K562 (cell line): ENCODE data around the gene TMEM128. TPM values are rescaled to one million over a fixed set of nuclear protein-coding genes. Genes with fewer than 3 reads are reported as not detected.

Experiments used
- ARID1B ChIP-seq: fragments of 450-650 bp; IDR thresholded peaks from 2 replicates; pipeline ENCODE4 v1.6.1; 2016; ENCODE audit warnings: antibody characterized with exemption, mild to moderate bottlenecking, inconsistent platforms
- HIVEP1 ChIP-seq: fragments of 250-450 bp; sonication (Bioruptor Pico); IDR thresholded peaks from 2 replicates; pipeline ENCODE4 v1.4.0; 2020; ENCODE audit warnings: mild to moderate bottlenecking
- MXI1 ChIP-seq: IDR thresholded peaks from 2 replicates; pipeline ENCODE4 v1.6.1; 2011; ENCODE audit warnings: low read depth, mild to moderate bottlenecking, improper control_type of control experiment, low read length
- NCOA4 ChIP-seq: fragments of 450-650 bp; IDR thresholded peaks from 2 replicates; pipeline ENCODE4 v1.6.1; 2018; ENCODE audit warnings: mild to moderate bottlenecking; ENCODE audit not compliant: partially characterized antibody
- RB1 ChIP-seq: fragments of 450-650 bp; IDR thresholded peaks from 2 replicates; pipeline ENCODE4 v1.6.1; 2017; ENCODE audit warnings: low read depth, mild to moderate bottlenecking
- SMAD1 ChIP-seq: fragments of 150-350 bp; IDR thresholded peaks from 2 replicates; pipeline ENCODE4 v1.6.1; 2014; ENCODE audit warnings: low read length, low read depth; ENCODE audit not compliant: partially characterized antibody
- polyA plus RNA-seq, 8 experiments: library from polyadenylated mRNA; depleted of rRNA in 4 of 8; stranded (reverse) in 5 of 8; unstranded in 3 of 8; fragments of >200 nt; fragmentation: Nextera tagmentation in 2 of 8; fragmentation: Illumina TruSeq in 1 of 8; extraction: Ambion mirVana in 2 of 8; extraction: Trizol in 1 of 8; gene quantifications; 2 replicates each; pipeline versions ENCODE4 v1.2.1 to v1.2.3, GENCODE V29; 2011 to 2014; ENCODE audit warnings: inconsistent platforms in 1 of 8, missing spikeins in 1 of 8
- total RNA-seq, 7 experiments: library from RNA; depleted of rRNA in 6 of 7; stranded (reverse); fragments of >200 nt in 6 of 7; fragmentation: Illumina TruSeq in 2 of 7; extraction: Trizol in 2 of 7; gene quantifications; 2 replicates each; pipeline versions ENCODE4 v1.2.1 to v1.2.3, GENCODE V29; 2011 to 2021; ENCODE audit warnings: low replicate concordance in 1 of 7
- TF ChIP-seq, protein P1 (sequence below): sonication (generic); formaldehyde crosslinking; IDR thresholded peaks from 2 replicates; pipeline ENCODE4 v1.8.1; 2023; ENCODE audit warnings: mild to moderate bottlenecking, missing genetic modification reagents
- TF ChIP-seq, protein P2 (sequence below): fragments of 250-450 bp; sonication (Bioruptor Pico); IDR thresholded peaks from 2 replicates; pipeline ENCODE4 v1.5.0; 2021; ENCODE audit warnings: mild to moderate bottlenecking, moderate library complexity
- TF ChIP-seq, protein P3 (sequence below), 3 experiments: fragments of 200-800 bp in 1 of 3; fragments of 250-450 bp in 1 of 3; fragments of 450-650 bp in 1 of 3; sonication (Bioruptor Pico) in 1 of 3; sonication (Bioruptor generic) in 1 of 3; formaldehyde crosslinking in 1 of 3; IDR thresholded peaks; 2 replicates each; pipeline versions ENCODE4 v1.6.1 to v1.8.0; 2016 to 2022; ENCODE audit warnings: mild to moderate bottlenecking in 2 of 3, missing genetic modification characterization in 2 of 3, missing compliant biosample characterization in 1 of 3, moderate library complexity in 1 of 3
- TF ChIP-seq, protein P4 (sequence below): sonication (generic); formaldehyde crosslinking; IDR thresholded peaks from 2 replicates; pipeline ENCODE4 v1.8.0; 2023; ENCODE audit warnings: missing genetic modification reagents, mild to moderate bottlenecking, borderline replicate concordance

TMEM128 gene
- total and polyA plus RNA-seq, 9 of the 15 experiments (the other 6 are each of a cell fraction or from before 2014, with no cell fraction given) = 9.1 to 40.0 (median 14.3) TPM

DNA sequence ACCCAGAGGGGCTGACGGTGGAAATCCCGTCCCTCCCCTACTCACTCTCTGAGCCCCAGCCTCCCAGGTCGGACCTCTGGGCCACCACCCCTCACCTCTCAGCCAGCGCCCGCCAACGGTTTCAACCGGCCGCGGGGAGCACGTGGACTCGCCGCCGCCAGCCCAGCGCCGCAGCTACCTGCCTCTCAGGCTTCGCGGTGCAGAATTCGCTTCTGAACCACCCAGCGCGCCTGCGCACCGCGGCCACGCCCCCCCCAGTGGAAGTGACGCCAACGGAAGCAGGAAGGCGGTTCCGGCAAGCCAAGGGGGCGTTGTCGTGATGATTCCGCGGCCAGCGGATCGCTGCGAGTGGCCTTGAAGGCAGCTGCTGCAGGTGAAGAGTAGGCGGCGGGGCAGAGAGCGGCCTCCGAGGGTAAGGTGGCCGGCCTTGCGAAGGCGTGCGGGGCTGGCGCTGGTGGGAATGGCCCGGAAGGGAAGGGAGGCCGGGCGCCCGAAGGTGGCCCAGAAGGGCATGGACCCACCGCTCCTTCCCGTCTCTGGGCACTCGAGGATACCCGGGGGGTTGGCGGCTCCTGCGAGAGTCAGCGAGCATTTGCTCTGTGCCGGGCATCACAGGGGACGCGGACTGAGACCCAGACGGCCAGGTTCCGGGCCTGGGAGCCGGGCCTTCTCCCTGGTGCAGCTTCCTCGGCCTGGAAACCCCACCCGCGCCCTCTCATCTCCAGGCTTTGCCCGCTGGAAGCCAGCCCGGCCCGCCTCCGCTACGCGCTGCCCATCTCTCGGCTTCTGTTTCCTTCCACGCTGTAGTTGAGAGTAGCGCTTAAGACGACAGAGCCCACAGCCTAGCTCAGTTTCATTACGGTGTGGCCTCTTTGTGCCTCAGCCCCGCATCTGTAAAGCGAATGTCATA is 42.2 kb upstream of the TMEM128 start, which contains the start of the genes LYAR and ZBTB49 (continued):
- TF ChIP-seq, protein P1, sequence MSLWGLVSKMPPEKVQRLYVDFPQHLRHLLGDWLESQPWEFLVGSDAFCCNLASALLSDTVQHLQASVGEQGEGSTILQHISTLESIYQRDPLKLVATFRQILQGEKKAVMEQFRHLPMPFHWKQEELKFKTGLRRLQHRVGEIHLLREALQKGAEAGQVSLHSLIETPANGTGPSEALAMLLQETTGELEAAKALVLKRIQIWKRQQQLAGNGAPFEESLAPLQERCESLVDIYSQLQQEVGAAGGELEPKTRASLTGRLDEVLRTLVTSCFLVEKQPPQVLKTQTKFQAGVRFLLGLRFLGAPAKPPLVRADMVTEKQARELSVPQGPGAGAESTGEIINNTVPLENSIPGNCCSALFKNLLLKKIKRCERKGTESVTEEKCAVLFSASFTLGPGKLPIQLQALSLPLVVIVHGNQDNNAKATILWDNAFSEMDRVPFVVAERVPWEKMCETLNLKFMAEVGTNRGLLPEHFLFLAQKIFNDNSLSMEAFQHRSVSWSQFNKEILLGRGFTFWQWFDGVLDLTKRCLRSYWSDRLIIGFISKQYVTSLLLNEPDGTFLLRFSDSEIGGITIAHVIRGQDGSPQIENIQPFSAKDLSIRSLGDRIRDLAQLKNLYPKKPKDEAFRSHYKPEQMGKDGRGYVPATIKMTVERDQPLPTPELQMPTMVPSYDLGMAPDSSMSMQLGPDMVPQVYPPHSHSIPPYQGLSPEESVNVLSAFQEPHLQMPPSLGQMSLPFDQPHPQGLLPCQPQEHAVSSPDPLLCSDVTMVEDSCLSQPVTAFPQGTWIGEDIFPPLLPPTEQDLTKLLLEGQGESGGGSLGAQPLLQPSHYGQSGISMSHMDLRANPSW (CRISPR knock-in tag) = no peak
- TF ChIP-seq, protein P2, sequence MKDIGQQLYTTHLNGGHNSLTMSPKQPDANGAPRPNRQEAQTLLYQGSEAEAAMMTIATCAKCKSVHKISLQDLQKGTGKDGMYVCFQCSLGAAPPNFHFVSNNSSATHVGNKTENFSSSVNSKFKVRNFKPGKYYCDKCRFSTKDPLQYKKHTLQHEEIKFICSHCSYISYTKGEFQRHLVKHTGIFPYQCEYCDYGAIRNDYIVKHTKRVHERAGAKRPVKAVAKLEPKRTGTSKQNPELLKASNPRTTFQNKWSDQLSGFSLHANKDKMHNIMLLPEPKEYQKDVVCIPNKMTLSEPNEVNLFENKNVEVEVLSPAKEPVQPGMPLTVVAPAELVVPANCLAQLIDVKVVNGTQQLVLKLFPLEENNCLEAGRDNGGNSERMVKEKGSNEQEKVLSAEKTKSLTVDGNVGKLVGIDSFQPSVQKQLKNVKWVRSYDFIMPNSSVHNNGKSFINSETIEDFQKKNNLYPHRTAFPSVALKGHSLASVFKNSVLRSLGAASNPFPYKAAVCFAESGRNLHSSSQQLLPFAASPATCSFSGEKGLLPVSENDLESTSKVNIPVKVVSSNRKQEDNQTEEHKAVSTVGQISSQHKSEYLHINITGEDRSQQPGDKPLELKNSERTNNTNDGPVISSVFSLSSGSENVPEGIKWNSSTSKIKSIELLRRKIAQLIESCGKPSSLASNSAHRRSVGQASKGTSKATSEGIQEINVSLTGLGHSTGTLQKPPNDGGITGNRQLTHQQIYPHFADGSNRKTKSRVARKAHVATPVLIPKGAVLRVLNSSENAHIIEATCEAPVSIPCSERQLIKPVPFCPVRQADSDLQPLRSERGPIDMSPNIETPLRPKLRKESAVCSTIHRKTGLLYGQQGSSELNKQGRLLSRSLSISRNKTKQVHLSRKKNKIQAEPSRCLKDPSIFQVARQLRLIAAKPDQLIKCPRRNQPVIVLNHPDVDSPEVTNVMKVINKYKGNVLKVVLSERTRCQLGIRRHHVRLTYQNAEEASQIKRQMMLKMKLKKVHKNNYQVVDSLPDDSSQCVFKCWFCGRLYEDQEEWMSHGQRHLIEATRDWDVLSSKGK (CRISPR knock-in tag) = no peak
- TF ChIP-seq ARID1B (no peak), HIVEP1 (CRISPR knock-in tag) (no peak), NCOA4 (no peak), RB1 (peak; percentile 8; the same call in 1 of the 2 replicates), MXI1 (peak; percentile 81; the same call in 1 of the 2 replicates), SMAD1 (no peak)
- TF ChIP-seq, protein P3, sequence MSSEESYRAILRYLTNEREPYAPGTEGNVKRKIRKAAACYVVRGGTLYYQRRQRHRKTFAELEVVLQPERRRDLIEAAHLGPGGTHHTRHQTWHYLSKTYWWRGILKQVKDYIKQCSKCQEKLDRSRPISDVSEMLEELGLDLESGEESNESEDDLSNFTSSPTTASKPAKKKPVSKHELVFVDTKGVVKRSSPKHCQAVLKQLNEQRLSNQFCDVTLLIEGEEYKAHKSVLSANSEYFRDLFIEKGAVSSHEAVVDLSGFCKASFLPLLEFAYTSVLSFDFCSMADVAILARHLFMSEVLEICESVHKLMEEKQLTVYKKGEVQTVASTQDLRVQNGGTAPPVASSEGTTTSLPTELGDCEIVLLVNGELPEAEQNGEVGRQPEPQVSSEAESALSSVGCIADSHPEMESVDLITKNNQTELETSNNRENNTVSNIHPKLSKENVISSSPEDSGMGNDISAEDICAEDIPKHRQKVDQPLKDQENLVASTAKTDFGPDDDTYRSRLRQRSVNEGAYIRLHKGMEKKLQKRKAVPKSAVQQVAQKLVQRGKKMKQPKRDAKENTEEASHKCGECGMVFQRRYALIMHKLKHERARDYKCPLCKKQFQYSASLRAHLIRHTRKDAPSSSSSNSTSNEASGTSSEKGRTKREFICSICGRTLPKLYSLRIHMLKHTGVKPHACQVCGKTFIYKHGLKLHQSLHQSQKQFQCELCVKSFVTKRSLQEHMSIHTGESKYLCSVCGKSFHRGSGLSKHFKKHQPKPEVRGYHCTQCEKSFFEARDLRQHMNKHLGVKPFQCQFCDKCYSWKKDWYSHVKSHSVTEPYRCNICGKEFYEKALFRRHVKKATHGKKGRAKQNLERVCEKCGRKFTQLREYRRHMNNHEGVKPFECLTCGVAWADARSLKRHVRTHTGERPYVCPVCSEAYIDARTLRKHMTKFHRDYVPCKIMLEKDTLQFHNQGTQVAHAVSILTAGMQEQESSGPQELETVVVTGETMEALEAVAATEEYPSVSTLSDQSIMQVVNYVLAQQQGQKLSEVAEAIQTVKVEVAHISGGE (CRISPR knock-in tag; IDR thresholded peaks at IDR 0.05) = no peak
- TF ChIP-seq, protein P4, sequence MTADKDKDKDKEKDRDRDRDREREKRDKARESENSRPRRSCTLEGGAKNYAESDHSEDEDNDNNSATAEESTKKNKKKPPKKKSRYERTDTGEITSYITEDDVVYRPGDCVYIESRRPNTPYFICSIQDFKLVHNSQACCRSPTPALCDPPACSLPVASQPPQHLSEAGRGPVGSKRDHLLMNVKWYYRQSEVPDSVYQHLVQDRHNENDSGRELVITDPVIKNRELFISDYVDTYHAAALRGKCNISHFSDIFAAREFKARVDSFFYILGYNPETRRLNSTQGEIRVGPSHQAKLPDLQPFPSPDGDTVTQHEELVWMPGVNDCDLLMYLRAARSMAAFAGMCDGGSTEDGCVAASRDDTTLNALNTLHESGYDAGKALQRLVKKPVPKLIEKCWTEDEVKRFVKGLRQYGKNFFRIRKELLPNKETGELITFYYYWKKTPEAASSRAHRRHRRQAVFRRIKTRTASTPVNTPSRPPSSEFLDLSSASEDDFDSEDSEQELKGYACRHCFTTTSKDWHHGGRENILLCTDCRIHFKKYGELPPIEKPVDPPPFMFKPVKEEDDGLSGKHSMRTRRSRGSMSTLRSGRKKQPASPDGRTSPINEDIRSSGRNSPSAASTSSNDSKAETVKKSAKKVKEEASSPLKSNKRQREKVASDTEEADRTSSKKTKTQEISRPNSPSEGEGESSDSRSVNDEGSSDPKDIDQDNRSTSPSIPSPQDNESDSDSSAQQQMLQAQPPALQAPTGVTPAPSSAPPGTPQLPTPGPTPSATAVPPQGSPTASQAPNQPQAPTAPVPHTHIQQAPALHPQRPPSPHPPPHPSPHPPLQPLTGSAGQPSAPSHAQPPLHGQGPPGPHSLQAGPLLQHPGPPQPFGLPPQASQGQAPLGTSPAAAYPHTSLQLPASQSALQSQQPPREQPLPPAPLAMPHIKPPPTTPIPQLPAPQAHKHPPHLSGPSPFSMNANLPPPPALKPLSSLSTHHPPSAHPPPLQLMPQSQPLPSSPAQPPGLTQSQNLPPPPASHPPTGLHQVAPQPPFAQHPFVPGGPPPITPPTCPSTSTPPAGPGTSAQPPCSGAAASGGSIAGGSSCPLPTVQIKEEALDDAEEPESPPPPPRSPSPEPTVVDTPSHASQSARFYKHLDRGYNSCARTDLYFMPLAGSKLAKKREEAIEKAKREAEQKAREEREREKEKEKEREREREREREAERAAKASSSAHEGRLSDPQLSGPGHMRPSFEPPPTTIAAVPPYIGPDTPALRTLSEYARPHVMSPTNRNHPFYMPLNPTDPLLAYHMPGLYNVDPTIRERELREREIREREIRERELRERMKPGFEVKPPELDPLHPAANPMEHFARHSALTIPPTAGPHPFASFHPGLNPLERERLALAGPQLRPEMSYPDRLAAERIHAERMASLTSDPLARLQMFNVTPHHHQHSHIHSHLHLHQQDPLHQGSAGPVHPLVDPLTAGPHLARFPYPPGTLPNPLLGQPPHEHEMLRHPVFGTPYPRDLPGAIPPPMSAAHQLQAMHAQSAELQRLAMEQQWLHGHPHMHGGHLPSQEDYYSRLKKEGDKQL (CRISPR knock-in tag) = no peak
